Endothelial cell of umbilical vein (primary cell): Measurements from ENCODE around the gene APOB. TPM values are rescaled to one million over a fixed set of nuclear protein-coding genes. Genes with fewer than 3 reads are reported as not detected.

Source experiments
- BruUV-seq: library from RNA; stranded (reverse); fragments of 400-500 nt; replicated peaks from 2 replicates; lab custom pipeline; 2021; lab: Mats Ljungman, UMichigan
- CTCF ChIA-PET: fragments of 300-600, 350-600 bp; sonication (Branson Sonifier 250); formaldehyde crosslinking; loops from one replicate; lab custom pipeline; 2021; ENCODE audit warnings: antibody characterized with exemption, inconsistent platforms; lab: Charles Lee
- POLR2A ChIA-PET: fragments of 300-600, 350-600 bp; sonication (Branson Sonifier 250); formaldehyde crosslinking; loops from one replicate; lab custom pipeline; 2021; ENCODE audit warnings: antibody characterized with exemption, inconsistent platforms; lab: Charles Lee
- DNase-seq: peaks from one replicate; pipeline ENCODE4 v3.0.0-alpha.2; 2011; ENCODE audit warnings: low read depth, low spot score
- FAIRE-seq: peaks from 2 replicates; lab custom pipeline; 2011; peaks lifted over from hg19 to GRCh38; lab: Jason Lieb, UNC
- H2AFZ ChIP-seq: 2 replicates; pipeline ENCODE4 v1.6.0; 2012; ENCODE audit warnings: low read depth, low read length, control low read depth, inconsistent platforms
- H3K27ac ChIP-seq: 2 replicates; pipeline ENCODE4 v1.5.1; 2011; ENCODE audit warnings: low read depth, mild to moderate bottlenecking, control low read depth, low read length, moderate library complexity; ENCODE audit not compliant: insufficient read depth
- H3K27me3 ChIP-seq, 2 experiments: 2 replicates each; pipeline versions ENCODE4 v1.6.0 to v1.6.1; 2011; ENCODE audit warnings: low read length in 2 of 2, mixed read lengths in 1 of 2; ENCODE audit not compliant: control insufficient read depth in 2 of 2, insufficient read depth in 2 of 2
- H3K36me3 ChIP-seq, 2 experiments: 2 replicates in 1 of 2; 3 replicates in 1 of 2; pipeline ENCODE4 v1.5.1; 2011; ENCODE audit warnings: low read length in 2 of 2, mild to moderate bottlenecking in 1 of 2, moderate library complexity in 1 of 2; ENCODE audit not compliant: control insufficient read depth in 2 of 2, insufficient read depth in 2 of 2; ENCODE audit errors: extremely low read depth in 1 of 2
- H3K4me1 ChIP-seq: 3 replicates; pipeline ENCODE4 v1.5.1; 2011; ENCODE audit warnings: mild to moderate bottlenecking, low read length; ENCODE audit not compliant: control insufficient read depth, insufficient read depth; ENCODE audit errors: extremely low read depth
- H3K4me2 ChIP-seq: 2 replicates; pipeline ENCODE4 v1.6.1; 2011; ENCODE audit warnings: low read length, control low read depth, mixed read lengths; ENCODE audit not compliant: insufficient read depth
- H3K4me3 ChIP-seq, 3 experiments: fragments of 200-600 bp in 1 of 3; sonication (generic), shearing (Covaris generic) in 1 of 3; replicated peaks in 1 of 3; 2 replicates each; pipeline ENCODE4 v1.5.1; 2011 to 2016; ENCODE audit warnings: control low read depth in 3 of 3, low read length in 3 of 3, mild to moderate bottlenecking in 2 of 3, inconsistent platforms in 1 of 3, low read depth in 1 of 3, moderate library complexity in 1 of 3; ENCODE audit not compliant: insufficient read depth in 1 of 3
- H3K79me2 ChIP-seq: 2 replicates; pipeline ENCODE4 v1.6.0; 2012; ENCODE audit warnings: low read length, inconsistent platforms; ENCODE audit not compliant: control insufficient read depth, insufficient read depth
- H3K9ac ChIP-seq: replicated peaks from 2 replicates; pipeline ENCODE3; 2011; ENCODE audit warnings: low read length, control low read depth; ENCODE audit not compliant: insufficient read depth; ENCODE audit errors: extremely low read depth
- H3K9me1 ChIP-seq: replicated peaks from 3 replicates; pipeline ENCODE4 v1.6.0; 2011; ENCODE audit warnings: mild to moderate bottlenecking, low read length; ENCODE audit not compliant: control insufficient read depth, insufficient read depth; ENCODE audit errors: extremely low read depth
- H3K9me3 ChIP-seq: replicated peaks from 2 replicates; pipeline ENCODE4 v1.5.1; 2012; ENCODE audit warnings: low read length, inconsistent platforms; ENCODE audit not compliant: control insufficient read depth, insufficient read depth
- H4K20me1 ChIP-seq: replicated peaks from 2 replicates; pipeline ENCODE3; 2011; ENCODE audit warnings: mild to moderate bottlenecking, low read length; ENCODE audit not compliant: control insufficient read depth, insufficient read depth; ENCODE audit errors: extremely low read depth
- CTCF ChIP-seq, 2 donors: IDR thresholded peaks; 1 replicate in 1 of 2; 2 replicates in 1 of 2; pipeline ENCODE4 v1.5.1; 2011; ENCODE audit warnings: low read length in 2 of 2, mild to moderate bottlenecking in 2 of 2, moderate library complexity in 2 of 2, control low read depth in 1 of 2, inconsistent platforms in 1 of 2, low read depth in 1 of 2; ENCODE audit not compliant: insufficient read depth in 1 of 2; ENCODE audit errors: extremely low read depth in 1 of 2
- EZH2 ChIP-seq: IDR thresholded peaks from 2 replicates; pipeline ENCODE4 v1.6.1; 2012; ENCODE audit warnings: borderline replicate concordance, low read depth, mild to moderate bottlenecking, moderate library complexity, low read length, inconsistent platforms; ENCODE audit not compliant: severe bottlenecking
- FOS ChIP-seq: IDR thresholded peaks from 2 replicates; pipeline ENCODE4 v1.6.1; 2011; ENCODE audit warnings: mild to moderate bottlenecking, low read length, moderate library complexity, borderline replicate concordance; ENCODE audit not compliant: insufficient read depth
- GATA2 ChIP-seq: IDR thresholded peaks from 2 replicates; pipeline ENCODE4 v1.7.0; 2011; ENCODE audit warnings: low read depth, mild to moderate bottlenecking, moderate library complexity, mixed read lengths, low read length; ENCODE audit not compliant: insufficient read length, insufficient read depth
- JUN ChIP-seq: IDR thresholded peaks from 2 replicates; pipeline ENCODE4 v1.6.1; 2011; ENCODE audit warnings: borderline replicate concordance, low read depth; ENCODE audit not compliant: insufficient read length, insufficient read depth
- MAX ChIP-seq: IDR thresholded peaks from 2 replicates; pipeline ENCODE4 v1.6.1; 2011; ENCODE audit not compliant: insufficient read depth, insufficient read length
- MYC ChIP-seq: IDR thresholded peaks from one replicate; pipeline ENCODE4 v1.6.1; 2011; ENCODE audit warnings: mild to moderate bottlenecking, low read depth, low read length
- POLR2A ChIP-seq: IDR thresholded peaks from 2 replicates; pipeline ENCODE4 v1.6.1; 2012; ENCODE audit warnings: low read depth, mild to moderate bottlenecking, control low read depth, low read length
- POLR2AphosphoS5 ChIP-seq: IDR thresholded peaks from 2 replicates; pipeline ENCODE4 v1.6.1; 2012; ENCODE audit warnings: low read depth, mild to moderate bottlenecking, control low read depth, low read length, moderate library complexity; ENCODE audit not compliant: insufficient read depth
- dilution Hi-C: fragments of 300-500 bp; cut with MboI; formaldehyde crosslinking; loops from one replicate; pipeline ENCODE4 v1.15.0; 2019; ENCODE audit warnings: low sequenced_read_pairs; ENCODE audit not compliant: extremely low pct_ligation_motif_present
- intact Hi-C: fragments of 100-400 bp; cut with micrococcal nuclease; formaldehyde crosslinking; loops from one replicate; pipeline ENCODE4 v1.10.0; 2022
- polyA plus RNA-seq, 4 experiments: library from polyadenylated mRNA; depleted of rRNA in 3 of 4; stranded (reverse) in 3 of 4; unstranded in 1 of 4; fragments of >200 nt; gene quantifications; 2 replicates each; pipeline versions ENCODE4 v1.2.1 to v1.2.3, GENCODE V29; 2011 to 2012; ENCODE audit warnings: missing spikeins in 1 of 4
- total RNA-seq: library from RNA; stranded (reverse); gene quantifications from 2 replicates; pipeline ENCODE4 v1.2.3, GENCODE V29; 2021

APOB gene
- total and polyA plus RNA-seq, 2 donors (not counting 3 experiments of a cell fraction or from before 2014, with no cell fraction given), result 0.07 to 0.09 TPM

GRCh38 chr2:21052044-21052443 lies 8.2 kb upstream of the APOB start:
- TF ChIP-seq FOS (no peak), CTCF (IDR thresholded peaks at IDR 0.05; ENCODE audit: extremely low read depth in 1 of 2, insufficient read depth in 1 of 2, low read depth in 1 of 2, low read length in 2 of 2) (no peak), EZH2 (no peak), POLR2AphosphoS5 (no peak), GATA2 (no peak), MYC (no peak), JUN (no peak), MAX (no peak), POLR2A (no peak)
- H3K36me3 ChIP-seq, result no peaks in the 10 kb centered on the region
- no peak overlapping the region for H3K4me3 ChIP-seq
- BruUV-seq, result no TSS peak
- no peaks in the 10 kb centered on the region for H3K9me1 ChIP-seq
- no peak overlapping the region for H3K27ac ChIP-seq
- FAIRE-seq (no peak), DNase-seq (no peak)
- H2AFZ ChIP-seq, result no peak overlapping the region
- dilution Hi-C loops, result no loop called here
- H3K9me3 ChIP-seq, result no peaks in the 10 kb centered on the region
- H3K27me3 ChIP-seq, result peaks cover 0 to 3% of the 10 kb centered on the region in 2 experiments
- H3K79me2 ChIP-seq, result no peaks in the 10 kb centered on the region
- H3K4me1 ChIP-seq, result no peaks in the 10 kb centered on the region
- intact Hi-C loops, result no loop called here
- ChIA-PET CTCF (interaction anchor here (2.3 kb wide), 1 partner anchor 66 kb away, joined by 7 read pairs; no protein-coding TSS in a partner anchor), POLR2A (no interaction called here)
- H3K9ac ChIP-seq, result no peak overlapping the region
- no peaks in the 10 kb centered on the region for H4K20me1 ChIP-seq
- no peak overlapping the region for H3K4me2 ChIP-seq
